LoVo (cell line): Measurements from ENCODE around the gene C1orf116.
"Not testable (repeated sequence)": the region's sequence is repeated elsewhere in the genome, so short reads cannot be mapped to it uniquely, and the experiment has no call there.

Experiments
- DNase-seq: peaks from one replicate; pipeline ENCODE4 v3.0.0-alpha.2; 2016; ENCODE audit warnings: low spot score

The C1orf116 gene

DNA sequence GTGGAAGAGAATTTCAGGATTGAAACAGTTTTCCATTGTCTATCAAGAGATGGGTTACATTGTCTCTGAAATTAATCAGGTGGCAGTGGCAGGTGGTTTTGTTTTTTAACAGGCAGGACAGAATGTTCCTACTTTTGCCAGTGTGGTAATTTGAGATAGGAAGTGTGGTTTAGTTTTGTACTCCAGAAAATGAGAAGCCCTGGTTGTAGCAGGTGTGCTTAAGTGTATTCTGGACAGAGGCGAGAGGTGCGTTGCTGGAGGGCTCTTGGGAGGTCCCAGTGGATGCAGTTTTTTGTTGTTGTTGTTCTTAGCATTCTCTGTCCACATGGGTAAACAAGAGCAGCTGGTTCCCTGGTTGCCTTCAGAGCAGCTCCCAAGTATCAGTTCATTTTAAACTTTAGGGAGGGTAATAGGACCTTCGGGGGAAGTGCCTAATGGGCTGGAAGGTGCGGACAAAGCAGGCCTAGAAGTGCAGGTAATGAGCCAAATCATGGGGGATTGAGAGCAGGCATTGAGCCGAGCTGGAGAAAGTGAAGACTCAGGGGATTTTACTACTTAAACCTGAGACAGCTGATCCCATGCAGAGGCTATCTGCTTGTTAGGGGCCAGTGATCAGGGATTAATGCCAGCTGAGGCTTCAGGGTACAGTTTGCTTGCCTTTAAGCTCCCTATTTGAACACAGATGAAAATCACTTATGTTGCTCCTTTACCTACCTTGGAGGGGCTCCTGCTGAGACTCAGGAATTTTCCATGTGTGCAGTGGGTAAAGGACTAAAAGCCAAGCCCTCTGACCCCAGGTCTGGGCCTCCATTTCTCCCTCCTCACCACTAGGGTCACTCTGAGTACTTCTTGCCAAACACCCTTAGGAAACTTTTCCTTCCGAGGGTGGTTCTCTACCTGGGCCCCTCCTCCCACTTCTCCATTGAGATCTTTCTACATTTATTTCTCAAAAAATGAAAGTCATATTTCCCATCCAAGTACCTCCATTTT lies 26.6 kb upstream of the C1orf116 start:
- DNase-seq, result no peak

GRCh38 chr1:207058252-207058651 lies 25.7 kb upstream of the C1orf116 start:
- DNase-seq, result no peak

DNA sequence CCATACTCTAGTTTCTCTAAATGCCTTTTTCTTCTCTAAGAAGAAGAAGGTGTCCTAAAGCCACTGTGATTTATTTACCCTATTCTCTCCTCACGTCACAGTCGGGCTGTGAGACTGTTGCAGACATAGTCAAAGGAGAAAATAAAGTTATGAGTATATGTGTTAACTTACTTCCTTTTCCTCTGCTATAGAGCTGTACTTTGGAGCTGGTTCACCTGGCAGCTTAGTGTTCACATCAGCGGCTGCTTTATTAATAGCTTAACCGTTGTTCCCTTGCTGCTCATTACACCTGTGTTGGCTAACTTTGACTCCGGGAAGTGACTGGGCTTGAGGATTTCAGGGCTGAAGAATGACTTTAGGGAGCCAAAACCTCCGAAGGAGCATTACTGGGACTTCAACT lies 24.1 kb upstream of the C1orf116 start:
- DNase-seq, result no peak

GRCh38 chr1:207055386-207056001 lies 22.9 kb upstream of the C1orf116 start:
- DNase-seq, result no peak

DNA sequence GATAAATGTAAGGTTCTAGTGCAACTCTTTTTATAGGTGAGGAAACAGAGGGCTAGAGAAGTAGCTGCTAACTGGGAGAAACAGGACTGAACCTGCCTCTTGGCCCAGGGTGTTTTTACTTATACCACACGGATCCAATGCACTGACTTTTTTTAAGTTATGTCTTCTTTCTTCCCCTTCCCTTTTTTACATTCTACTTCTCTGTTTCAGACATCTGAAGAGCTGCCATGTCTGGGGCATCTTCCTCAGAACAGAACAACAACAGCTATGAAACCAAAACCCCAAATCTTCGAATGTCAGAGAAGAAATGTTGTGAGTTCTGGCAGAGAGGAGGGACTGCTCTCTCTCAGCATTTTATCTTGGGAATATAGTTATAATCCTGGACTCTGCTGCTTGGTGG lies 21.9 kb upstream of the C1orf116 start:
- no peak for DNase-seq

- peak; percentile 99 for DNase-seq
These were observed 20.6 kb upstream of the C1orf116 start, which contains the start of gene PFKFB2 for GRCh38 chr1:207052911-207053769. Gene PFKFB2, plus strand, starts transcription at chr1:207053275. Its CDS starts 1,443 bp downstream, at chr1:207054718.

DNA sequence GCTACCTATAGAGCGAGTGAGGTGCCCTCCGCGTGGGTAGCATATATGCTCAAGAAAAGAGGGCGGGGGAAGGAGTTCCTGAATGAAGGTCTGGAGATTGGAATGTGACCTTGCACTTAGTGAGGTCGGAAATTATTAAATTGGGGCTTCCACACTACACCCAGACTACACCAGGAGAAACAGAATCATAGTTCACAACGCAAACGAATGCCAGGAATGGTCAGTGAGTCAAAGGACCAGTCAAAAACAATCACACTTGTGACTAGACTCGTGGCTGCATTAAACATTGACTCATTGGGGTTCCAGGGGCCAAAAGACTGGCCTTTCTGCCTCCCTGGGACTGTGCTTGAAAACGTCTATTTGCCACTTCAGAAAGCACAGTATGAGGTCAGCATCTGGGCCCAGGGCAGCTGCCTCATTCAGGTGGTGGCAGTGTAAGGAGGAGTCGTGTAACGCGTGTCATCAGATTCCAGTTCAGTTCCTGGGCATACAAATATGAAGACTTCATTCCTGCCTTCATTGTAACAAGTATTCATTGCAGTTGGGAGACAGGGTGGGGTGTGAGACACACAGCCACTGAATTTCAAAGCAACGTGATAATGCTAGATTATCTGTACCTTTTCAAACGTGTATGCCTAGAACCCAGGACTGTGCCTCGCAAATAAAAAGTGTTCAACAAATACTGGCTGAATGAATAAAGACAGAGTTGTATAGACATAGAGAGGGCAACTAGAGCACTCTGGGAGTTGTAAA lies 18.8 kb upstream of the C1orf116 start, which contains the start of gene YOD1:
Gene YOD1 (minus strand): TSS at position 18 of the 753 bp plus-strand sequence. CDS start 178 bp downstream, outside the sequence.
- DNase-seq, result peak; percentile 63

- peak; percentile 94 for DNase-seq
These were observed 18.1 kb upstream of the C1orf116 start for GRCh38 chr1:207050480-207051190.

DNA sequence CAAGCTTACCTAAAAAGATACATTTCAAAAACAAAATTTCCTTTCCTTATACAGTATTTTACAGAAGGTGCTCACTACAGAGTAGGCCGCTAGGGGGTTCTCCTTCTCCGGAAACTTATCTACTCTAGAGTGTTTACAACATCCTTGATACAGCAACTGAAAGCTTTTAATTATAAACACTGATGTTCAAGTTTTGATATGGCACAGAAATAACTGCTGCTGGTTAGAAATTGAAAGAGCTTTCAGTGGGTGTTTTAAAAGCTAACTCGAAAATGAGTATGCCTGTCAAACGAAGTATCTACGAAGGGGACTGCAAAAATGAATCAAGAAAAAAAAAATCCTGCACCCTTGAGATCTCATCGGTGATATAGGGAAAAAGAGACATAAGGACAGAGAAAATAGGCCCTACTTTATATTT lies 17.4 kb upstream of the C1orf116 start:
- peak; percentile 63 for DNase-seq

- DNase-seq, result no peak
These were observed 17.0 kb upstream of the C1orf116 start for GRCh38 chr1:207049514-207049913.

GRCh38 chr1:207049054-207049453 lies 16.5 kb upstream of the C1orf116 start:
- DNase-seq, result no peak

- DNase-seq, result no peak
These were observed 15.5 kb upstream of the C1orf116 start for GRCh38 chr1:207048041-207048440.

DNA sequence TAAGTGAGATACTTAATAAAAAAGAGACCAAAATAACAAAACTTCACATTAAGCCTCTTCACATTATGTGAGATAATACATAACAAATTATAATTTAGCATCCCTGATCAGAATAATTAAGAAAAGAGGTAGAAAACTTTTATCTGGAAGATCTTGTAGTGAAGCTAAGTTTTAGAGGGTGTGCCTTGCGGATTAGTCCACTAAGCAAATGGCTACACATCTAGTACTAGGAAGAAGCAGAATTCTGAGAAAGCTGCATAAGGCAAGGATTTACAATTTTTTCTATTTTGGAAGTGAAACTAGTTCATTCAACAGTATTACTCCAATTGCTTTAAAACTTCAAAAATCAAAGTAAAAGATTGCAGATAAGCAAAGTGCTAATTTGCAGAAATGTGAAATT lies 14.9 kb upstream of the C1orf116 start:
- DNase-seq, result no peak

DNA sequence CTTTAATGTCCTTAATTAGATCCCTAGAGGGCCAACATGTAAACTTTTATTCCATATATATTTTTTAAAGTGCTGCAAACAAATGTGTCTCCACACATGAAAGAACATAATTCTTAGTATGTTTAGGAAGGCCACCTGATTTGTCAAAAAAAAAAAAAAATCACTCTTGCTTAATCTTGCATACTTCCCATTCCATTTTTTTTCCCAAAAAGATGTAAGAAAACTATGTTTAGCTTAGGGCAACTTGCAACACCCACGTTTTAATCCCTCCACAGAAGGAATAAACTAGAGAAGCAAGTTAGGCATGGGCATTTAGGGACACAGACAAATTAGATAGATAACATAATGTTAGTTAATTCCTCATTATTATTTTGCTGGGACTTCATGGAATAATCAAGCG lies 12.9 kb upstream of the C1orf116 start:
- DNase-seq, result no peak

GRCh38 chr1:207041397-207041796 lies 8.8 kb upstream of the C1orf116 start:
- not testable (repeated sequence) for DNase-seq

- DNase-seq, result no peak
These were observed 7.6 kb upstream of the C1orf116 start for GRCh38 chr1:207040181-207040533.

DNA sequence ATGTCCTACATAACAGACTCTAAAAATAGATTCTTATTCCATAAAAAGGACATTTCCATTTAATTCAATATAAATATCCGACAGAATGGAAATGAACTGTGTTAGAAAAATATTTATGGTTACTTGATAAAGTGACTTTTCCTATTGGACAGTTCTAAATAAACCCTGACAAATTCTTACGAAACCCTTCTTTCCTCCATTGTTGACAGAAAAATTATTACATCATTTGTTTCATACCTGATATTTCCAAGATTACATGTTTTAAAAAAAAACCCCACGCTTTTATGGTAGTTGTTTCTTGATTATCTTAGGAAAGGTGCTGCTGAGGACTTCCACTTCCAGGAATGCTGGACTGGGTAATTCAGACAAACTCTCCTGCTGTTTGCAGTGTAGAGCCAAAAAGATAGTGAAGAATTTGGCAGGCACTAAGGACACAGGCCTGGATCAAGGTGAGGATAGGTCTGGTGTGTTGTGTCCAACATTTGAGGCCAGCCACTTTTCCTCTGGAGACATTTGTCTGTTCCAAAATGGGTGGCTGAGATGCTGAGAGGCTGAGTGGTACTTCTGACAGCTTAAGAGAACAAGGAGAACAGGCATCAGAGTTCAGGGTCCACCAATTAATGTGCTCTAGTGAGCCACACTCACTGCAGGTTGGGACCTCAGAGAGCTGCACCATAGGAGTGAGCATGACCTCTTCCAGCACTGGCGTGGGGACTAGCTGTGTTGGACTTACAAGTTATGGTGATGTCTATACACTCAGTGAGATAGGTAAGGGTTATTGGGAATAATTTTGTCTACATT lies 7.0 kb upstream of the C1orf116 start:
- no peak for DNase-seq

DNA sequence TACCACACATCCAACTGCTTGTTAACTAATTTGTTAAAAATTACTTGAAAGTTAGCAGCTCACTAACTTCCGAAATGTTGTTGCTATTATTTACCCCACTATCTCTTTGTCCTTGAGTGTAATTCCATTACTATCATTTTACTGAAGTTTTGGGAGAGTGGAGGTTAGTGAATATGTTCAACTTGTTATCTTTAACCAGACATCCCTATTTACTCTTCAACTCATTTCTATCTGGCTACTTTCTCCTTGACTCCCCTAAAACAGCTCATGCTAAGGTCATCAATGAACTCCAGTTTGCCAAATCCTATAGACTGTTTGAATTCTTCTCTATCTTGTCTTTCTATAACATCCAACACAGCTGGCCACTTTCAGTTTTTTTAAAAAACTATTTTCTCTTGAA lies 4.3 kb upstream of the C1orf116 start:
- DNase-seq, result no peak

DNA sequence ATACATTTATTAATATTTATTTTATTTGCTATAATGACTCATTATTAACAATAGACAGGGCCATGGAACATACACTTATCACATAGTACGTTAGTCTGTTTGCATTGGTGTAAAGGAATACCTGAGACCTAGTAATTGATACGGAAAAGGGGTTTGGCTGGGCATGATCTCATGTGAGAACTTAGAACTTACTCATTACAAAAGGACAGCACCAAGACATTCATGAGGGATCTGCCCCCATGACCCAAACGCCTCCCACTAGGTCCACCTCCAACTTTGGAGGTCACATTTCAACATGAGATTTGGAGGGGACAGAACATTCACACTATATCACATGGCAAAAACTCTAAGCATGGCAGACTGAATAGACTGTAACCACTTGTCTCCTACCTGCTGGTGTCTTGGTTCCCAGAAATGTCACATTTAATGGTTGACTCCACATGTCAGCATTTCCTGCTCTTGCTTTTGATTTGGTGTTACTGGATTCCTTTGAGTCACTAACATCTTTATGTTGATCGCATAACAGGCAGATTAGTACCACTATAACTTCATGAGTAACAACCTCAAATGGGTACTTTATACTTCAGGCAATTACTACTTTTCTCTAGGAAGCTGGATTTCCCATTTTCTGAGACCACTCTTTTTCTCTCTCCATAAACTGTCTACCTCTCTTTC lies 3.5 kb upstream of the C1orf116 start:
- DNase-seq, result no peak
